G401 (cell line): ENCODE measurements around the gene NRG2. TPM values are rescaled to one million over a fixed set of nuclear protein-coding genes. Genes with fewer than 3 reads are reported as not detected.
A peak's percentile ranks its signal among the peaks of the same experiment; 100 is the strongest.

Source experiments
- DNase-seq: peaks from one replicate; pipeline ENCODE4 v3.0.0-alpha.2; 2015; ENCODE audit warnings: low spot score
- in situ Hi-C: cut with HindIII; loops from 2 replicates; pipeline ENCODE4 v1.10.0; 2016; ENCODE audit warnings: low sequenced_read_pairs, mixed read lengths
- total RNA-seq: library from RNA; depleted of rRNA; stranded (reverse); fragments of >200 nt; shearing (Covaris generic); gene quantifications from 2 replicates; pipeline ENCODE4 v1.2.3, GENCODE V29; 2014

NRG2 gene
- total RNA-seq, 1 experiment from 2014 or later: 1.5 TPM

DNA sequence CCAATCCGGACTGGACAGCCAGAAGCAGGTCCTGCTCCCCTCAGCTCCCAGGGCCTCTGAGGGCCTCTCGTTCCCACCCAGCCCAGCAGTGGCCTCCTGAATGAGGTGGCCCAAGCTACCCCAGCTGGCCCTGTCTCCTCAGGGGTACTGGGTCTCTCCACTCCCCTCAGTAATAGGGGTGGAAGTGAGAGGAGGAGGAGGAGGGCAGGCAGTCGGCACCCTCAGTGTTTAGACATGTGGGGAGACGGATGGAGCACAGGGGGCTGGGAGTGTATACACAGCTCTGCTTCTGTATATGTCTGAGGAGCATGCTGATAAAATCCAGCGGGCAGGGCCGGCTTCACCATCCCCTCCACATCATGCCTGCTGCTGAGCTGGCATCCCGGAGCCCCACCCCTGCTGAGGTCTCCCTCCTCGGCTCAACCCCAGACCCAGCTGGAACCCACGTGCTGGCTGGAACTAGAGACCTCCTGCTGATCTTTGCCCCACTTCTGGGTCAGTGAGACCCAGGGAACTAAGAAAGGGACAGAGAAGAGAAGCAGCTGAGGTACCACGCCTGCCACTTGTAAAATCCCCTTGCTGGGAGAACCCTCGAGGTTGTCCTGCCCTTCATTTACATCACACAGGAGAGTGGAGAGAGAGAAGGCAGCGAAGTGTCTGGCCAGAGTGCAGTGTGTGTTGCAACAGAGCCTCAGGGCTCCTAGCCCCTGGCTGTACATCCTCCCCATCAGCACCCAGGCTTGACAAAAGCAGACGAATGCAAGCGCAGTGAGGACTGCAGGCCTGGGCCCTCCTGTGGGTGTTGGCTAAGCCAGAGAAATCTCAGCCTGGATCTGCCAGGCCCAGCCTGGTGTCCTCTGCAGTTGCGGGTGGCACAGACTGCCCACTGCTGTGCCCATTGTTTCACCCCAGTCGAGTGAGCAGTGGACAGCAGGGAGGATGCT is 170.0 kb downstream of the NRG2 start:
- in situ Hi-C loops: no loop called here
- no peak for DNase-seq

DNA sequence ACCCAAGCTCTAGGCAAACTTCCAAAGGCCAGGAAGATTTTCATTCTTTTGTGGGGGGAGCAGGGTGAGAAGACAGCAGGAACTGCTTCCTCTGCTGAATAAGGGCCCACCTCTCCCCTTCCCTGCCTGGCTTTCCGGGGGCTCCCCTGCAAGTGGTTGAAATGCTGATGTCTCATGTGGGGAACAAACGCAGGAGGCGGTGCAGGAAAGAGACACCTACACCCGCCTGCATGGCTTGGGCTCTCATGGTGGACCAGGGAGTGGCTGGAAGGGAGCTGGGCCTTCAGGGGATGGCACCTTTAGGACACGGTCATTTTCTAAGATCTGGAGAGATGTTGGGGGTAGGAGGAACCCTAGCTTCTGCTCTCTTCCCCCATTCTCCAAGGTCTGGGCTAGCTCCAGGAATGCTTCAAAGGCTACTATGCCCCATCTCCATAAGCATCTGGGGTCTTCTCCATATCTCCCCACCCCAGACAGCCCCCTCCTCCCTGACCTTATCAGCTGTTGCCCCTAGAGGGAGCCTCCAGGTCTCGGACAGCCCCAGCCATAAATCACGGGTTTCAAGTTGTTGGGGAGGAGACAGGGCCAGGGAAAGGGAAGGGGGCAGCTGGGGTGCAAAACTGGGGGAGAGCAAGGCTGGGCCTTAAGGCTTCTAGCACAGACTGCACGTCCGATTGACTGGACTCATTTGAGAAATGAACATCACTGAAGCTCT is 170.9 kb downstream of the NRG2 start:
- DNase-seq: no peak
- in situ Hi-C loops: no loop called here

GRCh38 chr5:139871614-139872013 is 171.5 kb downstream of the NRG2 start:
- in situ Hi-C loops: no loop called here
- no peak for DNase-seq

- DNase-seq: no peak
- in situ Hi-C loops: no loop called here
Measured at GRCh38 chr5:139870677-139871076, 172.4 kb downstream of the NRG2 start.

GRCh38 chr5:139869042-139869790 is 173.9 kb downstream of the NRG2 start:
- in situ Hi-C loops: no loop called here
- peak; percentile 53 for DNase-seq

- in situ Hi-C loops: no loop called here
- DNase-seq: no peak
Measured at GRCh38 chr5:139867581-139867980, 175.5 kb downstream of the NRG2 start.

GRCh38 chr5:139867109-139867508 is 176.0 kb downstream of the NRG2 start:
- in situ Hi-C loops: no loop called here
- no peak for DNase-seq

DNA sequence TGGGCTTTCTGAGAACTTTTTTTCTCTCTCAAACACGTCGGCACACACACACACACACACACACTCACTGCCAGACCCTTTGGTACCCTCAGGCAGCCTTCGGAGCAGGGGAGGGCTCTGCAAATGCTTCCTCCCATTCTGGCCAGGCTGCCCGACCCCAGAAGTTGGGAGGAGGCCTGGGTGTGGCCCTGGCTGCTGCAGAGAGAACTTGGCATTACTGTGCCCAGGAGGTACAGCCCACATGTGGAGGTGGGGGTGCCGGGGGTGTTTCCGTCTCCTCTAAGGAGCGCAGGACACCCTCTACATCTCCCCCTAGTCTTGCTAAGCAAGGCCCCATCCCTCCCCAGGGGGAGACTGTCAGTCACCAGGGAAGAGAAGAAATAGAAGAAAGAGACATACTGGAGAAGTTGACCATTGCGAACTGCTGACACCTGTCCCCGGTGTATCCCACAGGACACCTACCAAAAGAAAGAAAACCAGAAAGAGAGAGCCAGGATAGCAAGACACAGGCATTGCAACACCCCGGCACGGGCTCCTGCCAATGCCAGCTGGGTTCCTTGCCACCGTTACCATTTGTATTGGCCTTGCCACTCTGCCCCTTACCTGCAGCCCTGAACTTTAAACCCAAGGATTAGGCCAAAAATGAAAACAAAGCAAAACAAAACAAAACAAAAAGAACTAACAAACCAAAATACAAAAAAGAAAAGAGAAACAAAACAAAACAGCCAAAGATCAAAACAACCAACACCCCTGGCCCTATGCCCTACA is 178.2 kb downstream of the NRG2 start:
- no peak for DNase-seq
- in situ Hi-C loops: no loop called here

DNA sequence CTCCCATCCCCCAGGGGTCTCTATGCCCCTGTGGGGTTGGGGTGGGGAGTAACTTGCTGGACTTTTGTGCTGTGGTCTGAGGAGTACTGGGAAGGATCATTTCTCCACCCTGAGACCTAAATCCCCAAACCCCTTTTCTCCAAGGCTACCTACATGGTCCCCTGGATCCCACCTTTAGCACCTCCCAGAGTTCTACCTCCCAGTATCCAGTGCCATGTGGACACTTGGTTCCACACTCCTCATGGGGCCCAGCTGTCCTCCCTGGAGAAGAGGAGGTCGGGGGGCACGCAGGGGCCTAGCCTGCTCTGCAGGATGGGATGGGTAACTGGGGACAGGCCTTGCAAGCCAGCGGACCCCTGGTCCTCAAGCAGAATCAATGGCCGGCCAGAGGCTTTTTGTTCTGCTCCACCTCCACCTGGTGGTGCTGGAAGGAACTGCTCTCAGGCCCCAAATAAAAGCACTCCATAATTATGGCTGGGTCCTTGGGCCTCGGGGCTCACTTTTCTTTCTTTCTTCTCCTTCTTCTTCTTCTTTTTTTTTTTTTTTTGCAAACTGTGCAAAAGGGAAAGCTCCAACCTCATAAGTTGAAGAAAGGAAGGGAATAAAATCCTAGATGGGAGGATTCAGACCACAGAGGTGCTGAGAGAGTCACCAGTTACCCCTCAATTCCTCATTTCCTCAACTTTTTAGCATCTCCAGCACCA is 179.1 kb downstream of the NRG2 start:
- in situ Hi-C loops: no loop called here
- DNase-seq: peak; percentile 79

GRCh38 chr5:139863361-139863760 is 179.7 kb downstream of the NRG2 start:
- in situ Hi-C loops: no loop called here

GRCh38 chr5:139862803-139863202 is 180.3 kb downstream of the NRG2 start:
- no peak for DNase-seq
- in situ Hi-C loops: no loop called here

More at GRCh38 chr5:139863361-139863760, 179.7 kb downstream of the NRG2 start:
- DNase-seq: peak; percentile 97

DNA sequence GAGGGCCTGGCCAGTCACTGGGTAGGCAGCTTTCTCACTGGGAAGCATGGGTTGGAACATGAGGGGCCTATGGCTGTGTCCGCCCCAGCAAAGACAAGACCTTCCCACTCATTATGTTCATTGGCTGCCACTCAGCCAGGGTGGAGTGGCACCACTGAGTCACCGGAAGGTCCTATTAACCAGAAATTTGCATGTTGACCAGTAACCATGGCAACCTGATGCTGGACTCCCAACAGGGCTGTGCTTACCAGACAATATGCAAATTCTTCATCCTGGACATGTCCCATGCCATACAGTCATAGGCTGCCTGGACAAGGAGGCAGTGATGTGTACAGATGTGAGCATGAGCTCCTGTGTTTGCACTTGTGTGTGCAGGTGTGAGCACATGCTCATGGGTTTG is 180.8 kb downstream of the NRG2 start:
- DNase-seq: no peak
- in situ Hi-C loops: no loop called here

DNA sequence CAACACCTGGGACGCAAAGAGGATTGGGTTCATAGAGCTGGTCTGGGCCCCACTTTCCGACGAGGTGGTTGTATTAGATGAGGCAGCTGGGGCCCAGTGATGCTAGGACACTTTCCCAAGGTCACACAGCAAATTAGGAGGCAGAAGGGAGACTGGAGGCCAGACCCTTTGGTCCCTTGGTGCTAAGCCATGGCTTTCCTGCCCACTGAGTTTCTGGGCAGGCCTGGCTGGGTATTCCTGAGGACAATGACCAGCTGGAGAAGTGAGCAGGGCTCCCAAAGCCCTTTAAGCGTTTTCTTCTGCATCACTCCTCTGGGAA is 181.3 kb downstream of the NRG2 start:
- in situ Hi-C loops: no loop called here

DNA sequence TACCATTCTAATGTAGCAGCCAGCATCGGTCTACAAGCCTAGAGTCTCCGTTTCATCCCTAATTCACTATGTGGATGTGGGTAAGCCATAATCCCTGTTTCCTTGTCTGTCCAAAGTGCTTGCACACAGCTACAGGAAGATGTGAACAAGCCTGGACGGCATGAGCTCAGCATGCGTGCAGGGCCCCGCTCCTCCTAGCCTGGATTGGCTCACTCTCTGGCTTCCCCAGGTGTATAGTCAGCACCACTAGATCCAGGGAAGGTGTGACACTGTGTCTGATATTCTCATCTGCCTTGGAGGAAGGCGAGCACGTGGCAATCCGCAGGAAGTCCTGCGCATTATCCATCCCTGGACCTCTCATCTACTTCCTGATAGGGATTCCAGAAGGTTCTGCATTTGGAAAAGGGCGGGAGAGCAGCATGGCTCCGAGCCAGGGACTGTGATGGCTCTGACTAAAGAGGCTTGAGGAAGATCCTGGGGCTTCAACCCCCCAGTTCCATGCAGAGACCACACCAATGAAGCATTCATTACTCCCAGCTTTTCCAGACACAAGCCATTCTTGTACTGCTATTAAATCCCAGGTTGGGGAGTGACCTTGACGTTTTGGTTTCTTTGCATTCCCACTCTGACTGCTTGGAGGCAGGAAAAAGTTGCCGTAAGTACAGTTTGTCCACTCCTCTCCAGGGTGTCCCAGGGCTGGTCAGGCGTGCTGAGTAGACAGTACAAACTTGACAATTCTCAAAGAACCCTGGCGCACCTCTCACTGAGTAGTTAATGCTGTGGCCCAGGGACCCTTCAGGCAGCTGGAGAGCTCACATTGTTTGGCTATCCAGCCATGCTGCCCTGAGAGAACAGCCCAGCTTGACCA is 181.8 kb downstream of the NRG2 start:
- in situ Hi-C loops: no loop called here
- DNase-seq: no peak

More for the DNA sequence above, 181.3 kb downstream of the NRG2 start:
- DNase-seq: no peak

- in situ Hi-C loops: no loop called here
Measured at GRCh38 chr5:139859013-139859412, 184.1 kb downstream of the NRG2 start.

DNA sequence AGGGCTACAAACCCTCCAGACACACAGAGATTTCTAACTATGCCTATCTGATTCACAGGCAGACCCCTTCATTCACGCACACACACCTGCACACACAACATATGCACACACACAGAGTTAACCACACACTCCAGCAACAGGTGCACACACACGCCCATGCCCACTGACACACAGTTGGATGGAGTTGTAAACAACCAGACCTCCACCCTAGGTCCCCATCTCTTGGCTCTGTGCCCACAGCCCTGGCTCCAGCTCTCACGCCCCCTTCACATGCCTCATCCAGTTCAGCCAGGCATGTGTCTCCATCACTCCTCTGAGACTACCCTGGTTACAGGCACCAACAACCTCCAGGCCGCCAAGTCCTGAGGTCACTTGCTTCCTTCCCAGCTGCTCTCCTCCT is 186.4 kb downstream of the NRG2 start:
- in situ Hi-C loops: no loop called here
- no peak for DNase-seq

More at GRCh38 chr5:139859013-139859412, 184.1 kb downstream of the NRG2 start:
- DNase-seq: no peak

DNA sequence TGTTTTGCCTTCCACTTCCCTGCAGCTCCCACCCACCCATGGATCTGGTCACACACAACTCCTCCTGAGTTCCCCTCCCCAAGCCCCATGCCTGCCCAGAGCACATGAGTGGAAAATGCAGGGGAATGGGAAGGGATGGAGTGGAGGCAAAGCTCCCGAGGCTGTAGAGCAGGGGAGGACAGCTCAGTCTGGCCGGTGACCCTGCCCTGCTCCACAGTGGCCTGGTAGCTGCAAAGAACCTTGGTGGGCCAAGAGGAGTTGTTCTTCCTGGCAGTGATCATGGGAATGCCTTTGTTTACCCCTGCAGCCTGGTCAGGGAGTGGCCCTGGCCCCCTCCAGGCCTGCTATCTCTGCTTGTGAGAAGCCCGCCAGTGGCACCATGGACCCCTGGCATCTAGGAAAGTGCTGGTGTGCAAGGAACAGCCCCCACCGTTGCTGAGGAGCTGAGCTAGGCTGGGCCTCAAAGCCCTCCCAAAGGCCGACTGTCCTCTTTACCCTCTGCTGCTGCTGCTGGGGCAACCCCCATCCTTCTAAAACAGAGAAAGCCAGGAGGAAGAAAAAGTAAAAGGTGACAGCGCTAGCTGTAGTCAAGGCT is 187.1 kb downstream of the NRG2 start:
- in situ Hi-C loops: no loop called here
- DNase-seq: no peak
